ENCODE results near the gene CENPT.
A peak's percentile ranks its signal among the peaks of the same experiment; 100 is the strongest.
"Not testable (repeated sequence)": the region's sequence is repeated elsewhere in the genome, so short reads cannot be mapped to it uniquely, and the experiment has no call there.

CENPT gene

GRCh38 chr16:67873435-67874370 is 26.2 kb upstream of the CENPT start:
- no peak for FAIRE-seq

- no peak for FAIRE-seq
Measured at GRCh38 chr16:67872631-67873434, 25.3 kb upstream of the CENPT start, which contains the start of gene EDC4. TSS of gene EDC4 (plus strand) at chr16:67873052. CDS start at chr16:67873262, 210 bp downstream.

- no peak for FAIRE-seq
Measured at GRCh38 chr16:67872131-67872630, 24.7 kb upstream of the CENPT start.

GRCh38 chr16:67871256-67871655 is 23.8 kb upstream of the CENPT start:
- no peak for FAIRE-seq

GRCh38 chr16:67869653-67870052 is 22.2 kb upstream of the CENPT start:
- no peak for FAIRE-seq

GRCh38 chr16:67868290-67868689 is 20.8 kb upstream of the CENPT start:
- FAIRE-seq: no peak

- no peak for FAIRE-seq
Measured at GRCh38 chr16:67865318-67865717, 17.8 kb upstream of the CENPT start.

- FAIRE-seq: no peak
Measured at GRCh38 chr16:67864594-67864993, 17.1 kb upstream of the CENPT start.

GRCh38 chr16:67864044-67864443 is 16.6 kb upstream of the CENPT start:
- FAIRE-seq: not testable (repeated sequence)

- FAIRE-seq: no peak
Measured at GRCh38 chr16:67862623-67863583, 15.4 kb upstream of the CENPT start.

- FAIRE-seq: no peak
Measured at GRCh38 chr16:67861877-67862276, 14.4 kb upstream of the CENPT start.

GRCh38 chr16:67860589-67861398 is 13.3 kb upstream of the CENPT start:
- no peak for FAIRE-seq

GRCh38 chr16:67858500-67858899 is 11.0 kb upstream of the CENPT start:
- FAIRE-seq: no peak

- FAIRE-seq: no peak
Measured at GRCh38 chr16:67857547-67858233, 10.2 kb upstream of the CENPT start.

- no peak for FAIRE-seq
Measured at GRCh38 chr16:67856927-67857546, 9.5 kb upstream of the CENPT start.

- no peak for FAIRE-seq
Measured at GRCh38 chr16:67855789-67856188, 8.3 kb upstream of the CENPT start.

- no peak for FAIRE-seq
Measured at GRCh38 chr16:67853670-67854069, 6.2 kb upstream of the CENPT start.

GRCh38 chr16:67848118-67848517 is 625 bp upstream of the CENPT start:
- no peak for FAIRE-seq

- FAIRE-seq: peak; percentile 12
Measured at GRCh38 chr16:67846320-67847063, 1.0 kb downstream of the CENPT start, which contains the start of gene NUTF2. TSS of gene NUTF2 (plus strand) at chr16:67846933. CDS start at chr16:67865131, 18,198 bp downstream.

GRCh38 chr16:67846063-67846319 is 1.5 kb downstream of the CENPT start:
- FAIRE-seq: no peak
